Tibial nerve (tissue), 4 donors: ENCODE results near the gene PKHD1.

Experiments used
- EP300 ChIP-seq, 2 donors: sonication (generic); formaldehyde crosslinking; IDR thresholded peaks; one replicate each; pipeline ENCODE4 v1.6.1; 2017; ENCODE audit warnings: antibody characterized with exemption in 2 of 2, mild to moderate bottlenecking in 1 of 2
- TF ChIP-seq, protein P1 (sequence below), 5 experiments: fragments of 200-600 bp in 3 of 5; fragments of 450-650 bp in 2 of 5; sonication (generic) in 3 of 5; IDR thresholded peaks; one replicate each; pipeline ENCODE4 v1.5.1; 2016 to 2019; ENCODE audit warnings: antibody characterized with exemption in 5 of 5, mild to moderate bottlenecking in 3 of 5, moderate library complexity in 2 of 5

DNA sequence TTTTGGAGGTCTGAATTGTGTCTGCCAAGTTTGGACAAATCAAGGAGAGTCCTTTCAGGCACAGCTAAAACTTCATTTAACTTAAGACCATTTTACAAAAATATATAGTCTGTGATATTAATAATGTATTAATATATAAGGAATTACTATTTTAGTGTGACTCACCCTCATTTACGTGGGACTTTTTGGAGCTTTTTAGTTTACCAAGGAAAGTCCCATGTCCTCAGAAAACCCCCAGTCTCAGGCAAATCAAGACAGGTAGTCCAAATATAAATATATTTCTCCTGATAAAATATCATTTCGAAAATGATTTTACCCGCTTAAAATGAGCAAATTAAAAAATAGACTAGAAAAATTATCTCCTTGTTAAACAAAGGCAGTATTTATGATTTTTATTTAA lies 479.0 kb downstream of the PKHD1 start:
- TF ChIP-seq, protein P1, sequence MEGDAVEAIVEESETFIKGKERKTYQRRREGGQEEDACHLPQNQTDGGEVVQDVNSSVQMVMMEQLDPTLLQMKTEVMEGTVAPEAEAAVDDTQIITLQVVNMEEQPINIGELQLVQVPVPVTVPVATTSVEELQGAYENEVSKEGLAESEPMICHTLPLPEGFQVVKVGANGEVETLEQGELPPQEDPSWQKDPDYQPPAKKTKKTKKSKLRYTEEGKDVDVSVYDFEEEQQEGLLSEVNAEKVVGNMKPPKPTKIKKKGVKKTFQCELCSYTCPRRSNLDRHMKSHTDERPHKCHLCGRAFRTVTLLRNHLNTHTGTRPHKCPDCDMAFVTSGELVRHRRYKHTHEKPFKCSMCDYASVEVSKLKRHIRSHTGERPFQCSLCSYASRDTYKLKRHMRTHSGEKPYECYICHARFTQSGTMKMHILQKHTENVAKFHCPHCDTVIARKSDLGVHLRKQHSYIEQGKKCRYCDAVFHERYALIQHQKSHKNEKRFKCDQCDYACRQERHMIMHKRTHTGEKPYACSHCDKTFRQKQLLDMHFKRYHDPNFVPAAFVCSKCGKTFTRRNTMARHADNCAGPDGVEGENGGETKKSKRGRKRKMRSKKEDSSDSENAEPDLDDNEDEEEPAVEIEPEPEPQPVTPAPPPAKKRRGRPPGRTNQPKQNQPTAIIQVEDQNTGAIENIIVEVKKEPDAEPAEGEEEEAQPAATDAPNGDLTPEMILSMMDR (IDR thresholded peaks at IDR 0.05): no peak
- no peak for TF ChIP-seq EP300 (IDR thresholded peaks at IDR 0.05)
